Breast epithelium (tissue), 4 donors: ENCODE measurements around the gene MPPED2. TPM values are rescaled to one million over a fixed set of nuclear protein-coding genes. Genes with fewer than 3 reads are reported as not detected.

Experiments used
- DNase-seq, 2 donors: peaks; one replicate each; pipeline ENCODE4 v3.0.0-alpha.2; 2019; ENCODE audit warnings: low spot score in 2 of 2
- H3K27ac ChIP-seq, 2 donors: fragments of 200-600 bp; sonication (generic) in 1 of 2; one replicate each; pipeline ENCODE4 v1.5.1; 2016 to 2019; ENCODE audit warnings: mild to moderate bottlenecking in 1 of 2
- H3K27me3 ChIP-seq, 2 donors: fragments of 200-600 bp; sonication (generic) in 1 of 2; one replicate each; pipeline versions ENCODE4 v1.5.1 to v1.6.0; 2017 to 2019; ENCODE audit warnings: control low read depth in 1 of 2, mild to moderate bottlenecking in 1 of 2
- H3K36me3 ChIP-seq: fragments of 200-600 bp; one replicate; pipeline ENCODE4 v1.5.1; 2019
- H3K4me1 ChIP-seq, 2 donors: fragments of 200-600 bp; sonication (generic); one replicate each; pipeline ENCODE4 v1.5.1; 2016 to 2019; ENCODE audit warnings: control low read depth in 1 of 2
- H3K4me3 ChIP-seq, 3 donors: fragments of 200-600 bp; sonication (generic); 1 replicate in 2 of 3; 2 replicates in 1 of 3; pipeline ENCODE4 v1.5.1; 2016 to 2019; ENCODE audit warnings: mild to moderate bottlenecking in 3 of 3, moderate library complexity in 2 of 3
- H3K9me3 ChIP-seq, 2 donors: fragments of 200-600 bp; sonication (generic) in 1 of 2; one replicate each; pipeline ENCODE4 v1.5.1; 2016 to 2019; ENCODE audit warnings: control low read depth in 1 of 2
- CTCF ChIP-seq, 3 donors: fragments of 450-650 bp; IDR thresholded peaks; one replicate each; pipeline ENCODE4 v1.5.1; 2016 to 2017; ENCODE audit warnings: antibody characterized with exemption in 3 of 3, mild to moderate bottlenecking in 3 of 3, moderate library complexity in 3 of 3
- POLR2A ChIP-seq: fragments of 450-650 bp; IDR thresholded peaks from one replicate; pipeline ENCODE4 v1.6.1; 2016; ENCODE audit warnings: antibody characterized with exemption, mild to moderate bottlenecking, moderate library complexity
- POLR2AphosphoS5 ChIP-seq, 3 donors: sonication (generic); formaldehyde crosslinking; IDR thresholded peaks; one replicate each; pipeline ENCODE4 v1.6.1; 2017; ENCODE audit warnings: antibody characterized with exemption in 3 of 3
- intact Hi-C: fragments of 100-400 bp; cut with DNase I; formaldehyde crosslinking; loops from one replicate; pipeline ENCODE4 v1.15.1; 2023; ENCODE audit warnings: low total_unique reads
- total RNA-seq, 3 donors: library from RNA; depleted of rRNA; stranded (reverse); fragments of >200 nt; gene quantifications; one replicate each; pipeline ENCODE4 v1.1.0, GENCODE V29; 2016

Gene MPPED2
- total RNA-seq, 3 donors from 2014 or later: 8.5 to 22.7 (median 9.8) TPM

- TF ChIP-seq CTCF (IDR thresholded peaks at IDR 0.05): no peak
- no peak for TF ChIP-seq POLR2A
- TF ChIP-seq POLR2AphosphoS5 (IDR thresholded peaks at IDR 0.05): no peak
- H3K27me3 ChIP-seq: no peaks in the 10 kb centered on the region
- H3K27ac ChIP-seq: no peak overlapping the region
- H3K36me3 ChIP-seq: no peaks in the 10 kb centered on the region
- H3K4me3 ChIP-seq: no peak overlapping the region
- intact Hi-C loops: no loop called here
- no peaks in the 10 kb centered on the region for H3K4me1 ChIP-seq
- no peak for DNase-seq
- H3K9me3 ChIP-seq: no peaks in the 10 kb centered on the region
Measured at GRCh38 chr11:30414806-30415205, 171.3 kb downstream of the MPPED2 start.

GRCh38 chr11:30414244-30414643 lies 171.9 kb downstream of the MPPED2 start:
- Histone ChIP-seq H3K9me3 (no peaks in the 10 kb centered on the region), H3K4me3 (no peak overlapping the region), H3K4me1 (no peaks in the 10 kb centered on the region), H3K27me3 (no peaks in the 10 kb centered on the region), H3K27ac (no peak overlapping the region), H3K36me3 (no peaks in the 10 kb centered on the region)
- intact Hi-C loops: no loop called here
- no peak for DNase-seq
- no peak for TF ChIP-seq POLR2AphosphoS5 (IDR thresholded peaks at IDR 0.05)

- Histone ChIP-seq H3K36me3 (no peaks in the 10 kb centered on the region), H3K27ac (no peak overlapping the region), H3K4me1 (no peaks in the 10 kb centered on the region), H3K9me3 (no peaks in the 10 kb centered on the region), H3K27me3 (no peaks in the 10 kb centered on the region), H3K4me3 (no peak overlapping the region)
- intact Hi-C loops: no loop called here
- TF ChIP-seq POLR2A (no peak), POLR2AphosphoS5 (IDR thresholded peaks at IDR 0.05) (no peak), CTCF (IDR thresholded peaks at IDR 0.05) (no peak)
- DNase-seq: no peak
Measured at GRCh38 chr11:30412509-30412908, 173.6 kb downstream of the MPPED2 start.

GRCh38 chr11:30411383-30411782 lies 174.8 kb downstream of the MPPED2 start:
- H3K4me1 ChIP-seq: no peaks in the 10 kb centered on the region
- no peaks in the 10 kb centered on the region for H3K9me3 ChIP-seq
- H3K4me3 ChIP-seq: no peak overlapping the region
- DNase-seq: no peak
- intact Hi-C loops: no loop called here
- H3K27me3 ChIP-seq: no peaks in the 10 kb centered on the region
- TF ChIP-seq POLR2AphosphoS5 (IDR thresholded peaks at IDR 0.05): no peak
- no peak for TF ChIP-seq CTCF (IDR thresholded peaks at IDR 0.05)
- no peak for TF ChIP-seq POLR2A
- no peaks in the 10 kb centered on the region for H3K36me3 ChIP-seq
- no peak overlapping the region for H3K27ac ChIP-seq

GRCh38 chr11:30406978-30407762 lies 179.0 kb downstream of the MPPED2 start:
- H3K36me3 ChIP-seq: no peaks in the 10 kb centered on the region
- no peak for TF ChIP-seq POLR2AphosphoS5 (IDR thresholded peaks at IDR 0.05)
- TF ChIP-seq POLR2A: no peak
- no peak for TF ChIP-seq CTCF (IDR thresholded peaks at IDR 0.05)
- no peak overlapping the region for H3K27ac ChIP-seq
- H3K9me3 ChIP-seq: no peaks in the 10 kb centered on the region
- H3K4me3 ChIP-seq: no peak overlapping the region
- no peaks in the 10 kb centered on the region for H3K4me1 ChIP-seq
- DNase-seq: no peak
- intact Hi-C loops: loop anchor here (2.0 kb wide), 1 partner anchor 24 kb away; no protein-coding TSS in a partner anchor
- H3K27me3 ChIP-seq: no peaks in the 10 kb centered on the region
